ENCODE data around the gene RAC2.

- TF ChIP-seq, protein P1, sequence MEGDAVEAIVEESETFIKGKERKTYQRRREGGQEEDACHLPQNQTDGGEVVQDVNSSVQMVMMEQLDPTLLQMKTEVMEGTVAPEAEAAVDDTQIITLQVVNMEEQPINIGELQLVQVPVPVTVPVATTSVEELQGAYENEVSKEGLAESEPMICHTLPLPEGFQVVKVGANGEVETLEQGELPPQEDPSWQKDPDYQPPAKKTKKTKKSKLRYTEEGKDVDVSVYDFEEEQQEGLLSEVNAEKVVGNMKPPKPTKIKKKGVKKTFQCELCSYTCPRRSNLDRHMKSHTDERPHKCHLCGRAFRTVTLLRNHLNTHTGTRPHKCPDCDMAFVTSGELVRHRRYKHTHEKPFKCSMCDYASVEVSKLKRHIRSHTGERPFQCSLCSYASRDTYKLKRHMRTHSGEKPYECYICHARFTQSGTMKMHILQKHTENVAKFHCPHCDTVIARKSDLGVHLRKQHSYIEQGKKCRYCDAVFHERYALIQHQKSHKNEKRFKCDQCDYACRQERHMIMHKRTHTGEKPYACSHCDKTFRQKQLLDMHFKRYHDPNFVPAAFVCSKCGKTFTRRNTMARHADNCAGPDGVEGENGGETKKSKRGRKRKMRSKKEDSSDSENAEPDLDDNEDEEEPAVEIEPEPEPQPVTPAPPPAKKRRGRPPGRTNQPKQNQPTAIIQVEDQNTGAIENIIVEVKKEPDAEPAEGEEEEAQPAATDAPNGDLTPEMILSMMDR (IDR thresholded peaks at IDR 0.05): no peak
- TF ChIP-seq POLR2A (IDR thresholded peaks at IDR 0.05): no peak
Observed at GRCh38 chr22:37240240-37240940, 3.7 kb downstream of the RAC2 start.

Measured in Peyer's patch (tissue), 4 donors.